OCI-LY7 (cell line): ENCODE results near the gene COL28A1.

ENCODE experiments used
- CTCF ChIP-seq: fragments of 200-600 bp; sonication (generic); conservative IDR thresholded peaks from 2 replicates; pipeline ENCODE4 v1.5.1; 2014; ENCODE audit warnings: mild to moderate bottlenecking, antibody characterized with exemption, low read length, moderate library complexity, mixed read lengths
- EZH2phosphoT487 ChIP-seq: fragments of 200-600 bp; sonication (generic); IDR thresholded peaks from 2 replicates; pipeline ENCODE4 v1.6.1; 2018; ENCODE audit warnings: low read depth, borderline replicate concordance, mild to moderate bottlenecking, mixed run types, antibody characterized with exemption, low read length, moderate library complexity, mixed read lengths

- TF ChIP-seq CTCF = no peak
- TF ChIP-seq EZH2phosphoT487 = no peak
Measured at GRCh38 chr7:7535691-7536090, at the start of gene COL28A1.
